HG03060 (cell line): ENCODE results near the gene APOBEC3C.
"Not testable (repeated sequence)": the region's sequence is repeated elsewhere in the genome, so short reads cannot be mapped to it uniquely, and the experiment has no call there.

ENCODE experiments used
- ATAC-seq: cut with Tn5 transposase; IDR thresholded peaks from one replicate; pipeline ENCODE4 v1.9.1; 2021; ENCODE audit warnings: low read depth, moderate number of reproducible peaks; ENCODE audit not compliant: unreplicated experiment

The APOBEC3C gene

GRCh38 chr22:39055658-39056057, 41.6 kb downstream of the APOBEC3C start:
- no peak for ATAC-seq

GRCh38 chr22:39061290-39061689, 47.2 kb downstream of the APOBEC3C start:
- not testable (repeated sequence) for ATAC-seq

GRCh38 chr22:39061951-39062350, 47.9 kb downstream of the APOBEC3C start:
- ATAC-seq = not testable (repeated sequence)

DNA sequence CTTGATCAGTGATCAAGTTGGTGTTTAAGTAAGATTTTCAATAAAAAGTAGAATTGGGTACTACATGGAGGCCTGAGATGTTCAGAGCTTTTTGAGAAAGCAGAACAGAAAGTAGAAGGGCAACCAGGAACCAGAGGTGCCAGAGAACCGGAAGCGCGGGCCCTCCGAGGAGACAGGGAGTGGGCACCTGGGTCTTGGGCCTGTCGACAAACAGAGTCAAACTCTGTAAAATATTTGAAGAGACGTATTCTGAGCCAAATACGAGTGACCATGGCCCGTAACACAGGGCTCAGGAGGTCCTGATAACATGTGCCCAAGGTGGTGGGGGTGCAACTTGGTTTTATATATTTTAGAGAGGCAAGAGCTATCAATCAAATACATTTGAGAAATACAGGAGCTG, 49.8 kb downstream of the APOBEC3C start:
- ATAC-seq = not testable (repeated sequence)

DNA sequence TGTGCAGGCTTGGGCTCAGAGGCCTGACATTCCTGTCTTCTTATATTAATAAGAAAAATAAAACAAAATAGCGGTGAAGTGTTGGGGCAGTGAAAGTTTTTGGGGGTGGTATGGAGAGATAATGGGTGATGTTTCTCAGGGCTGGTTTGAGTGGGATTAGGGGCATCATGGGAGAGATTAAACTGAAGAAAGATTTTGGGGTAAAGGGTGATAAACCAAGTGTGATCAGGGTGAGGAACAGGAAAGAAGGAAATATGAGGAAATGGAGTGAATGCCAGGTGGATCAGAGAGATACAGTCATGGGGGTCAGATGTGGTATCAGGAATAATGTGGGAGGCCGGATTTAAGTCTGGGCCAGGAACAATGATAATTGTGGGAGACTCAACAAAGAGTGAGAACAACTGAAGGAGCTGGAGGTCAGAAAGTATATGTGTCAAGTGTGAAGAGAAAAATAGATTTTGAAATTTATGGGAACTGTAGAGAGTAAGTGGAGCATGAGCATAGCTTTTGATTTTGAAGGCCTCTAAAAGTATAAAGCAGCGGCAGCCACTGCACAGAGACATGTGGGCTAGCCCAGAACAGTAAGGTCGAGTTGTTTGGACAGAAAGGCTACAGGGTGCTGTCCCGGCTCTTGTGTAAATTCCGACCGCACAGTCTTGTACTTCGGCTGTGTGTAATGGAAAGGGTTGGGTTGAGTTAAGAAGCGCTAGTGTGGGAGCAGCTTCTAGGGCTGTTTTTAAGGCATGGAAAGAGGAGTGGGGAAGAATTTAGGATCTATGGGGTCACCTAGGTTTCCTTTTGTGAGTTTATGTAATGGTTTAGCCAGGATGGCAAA, 52.6 kb downstream of the APOBEC3C start:
- ATAC-seq = not testable (repeated sequence)

- no peak for ATAC-seq
Observed at GRCh38 chr22:39068033-39068785, 54.2 kb downstream of the APOBEC3C start.
